Chondrocyte (in vitro differentiated cells): ENCODE measurements around the gene GTF2I. TPM values are rescaled to one million over a fixed set of nuclear protein-coding genes. Genes with fewer than 3 reads are reported as not detected.

Experiments used
- DNase-seq: peaks from one replicate; pipeline ENCODE4 v3.0.0; 2021; ENCODE audit warnings: mixed read lengths, low spot score
- H3K27ac Mint-ChIP-seq: one replicate; pipeline ENCODE4 v1.8.0; 2021; ENCODE audit warnings: mild to moderate bottlenecking, moderate library complexity, mixed read lengths; ENCODE audit not compliant: unreplicated experiment
- H3K27me3 Mint-ChIP-seq: 2 replicates; pipeline ENCODE4 v1.8.0; 2021; ENCODE audit warnings: low read depth, mixed read lengths
- H3K36me3 Mint-ChIP-seq: 2 replicates; pipeline ENCODE4 v1.8.0; 2021; ENCODE audit warnings: low read depth, mixed read lengths
- H3K4me1 Mint-ChIP-seq: 2 replicates; pipeline ENCODE4 v1.8.0; 2021; ENCODE audit warnings: low read depth, mild to moderate bottlenecking, mixed read lengths
- H3K4me3 Mint-ChIP-seq: one replicate; pipeline ENCODE4 v1.8.0; 2021; ENCODE audit warnings: mild to moderate bottlenecking, moderate library complexity, mixed read lengths; ENCODE audit not compliant: unreplicated experiment
- H3K9me3 Mint-ChIP-seq: 2 replicates; pipeline ENCODE4 v1.8.0; 2021; ENCODE audit warnings: low read depth, mixed read lengths
- CTCF ChIP-seq: fragments of 200-600 bp; sonication (generic); IDR thresholded peaks from 2 replicates; pipeline ENCODE4 v1.5.0; 2021; ENCODE audit warnings: antibody characterized with exemption, mild to moderate bottlenecking, moderate library complexity
- long read RNA-seq: library from polyadenylated mRNA; stranded (forward); transcript quantifications from one replicate; pipeline ENCODE4 v2.0.0, GENCODE V29; 2021
- total RNA-seq: library from RNA; stranded (reverse); gene quantifications from 3 replicates; pipeline ENCODE4 v1.2.1, GENCODE V29; 2021

The GTF2I gene
- total RNA-seq, result 157 to 234 TPM (median 160 TPM) in 3 replicates
- long read RNA-seq, full-length matches to known transcripts, result 144 of 209 reads
- long read RNA-seq, partial matches to known transcripts, result 40 of 209 reads
- long read RNA-seq, other reads (novel, unspliced or antisense), result 25 of 209 reads

DNA sequence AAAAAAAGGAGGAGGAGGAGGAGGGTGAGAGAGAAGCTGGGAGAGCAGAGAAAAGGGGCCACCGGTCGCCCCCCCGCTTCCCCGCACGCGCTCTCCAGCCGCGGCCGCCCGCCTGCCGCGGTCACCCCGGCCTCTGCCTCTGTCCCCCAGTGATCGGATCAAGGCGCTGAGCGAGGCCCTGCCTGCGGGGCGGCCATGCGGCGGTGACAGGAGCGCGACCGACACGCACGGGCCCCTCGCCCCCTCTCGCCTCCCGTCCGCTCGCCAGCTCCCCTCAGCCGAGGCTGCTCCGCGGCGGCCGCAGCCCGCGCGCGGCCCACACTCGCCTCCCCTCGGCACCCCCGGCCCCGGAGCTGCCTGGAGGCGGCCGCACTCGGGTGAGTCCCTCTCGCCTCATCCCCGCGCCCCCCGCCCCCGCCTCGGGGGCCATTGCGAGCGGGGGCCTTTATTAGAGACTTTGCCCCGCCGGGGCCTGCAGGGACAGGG, at the start of gene GTF2I:
Gene GTF2I (plus strand): TSS at position 27 of the 486 bp plus-strand sequence. CDS start 31,411 bp downstream, outside the sequence.
- Mint-ChIP-seq H3K9me3 (no peaks in the 10 kb centered on the region), H3K27ac (peak within 1 kb of the TSS; percentile 91), H3K4me1 (peaks cover 59% of the 10 kb centered on the region), H3K4me3 (peak within 1 kb of the TSS; percentile 84), H3K27me3 (no peaks in the 10 kb centered on the region), H3K36me3 (peaks cover 2% of the 10 kb centered on the region)
- peak; percentile 15 for TF ChIP-seq CTCF
- peak; percentile 83 for DNase-seq

DNA sequence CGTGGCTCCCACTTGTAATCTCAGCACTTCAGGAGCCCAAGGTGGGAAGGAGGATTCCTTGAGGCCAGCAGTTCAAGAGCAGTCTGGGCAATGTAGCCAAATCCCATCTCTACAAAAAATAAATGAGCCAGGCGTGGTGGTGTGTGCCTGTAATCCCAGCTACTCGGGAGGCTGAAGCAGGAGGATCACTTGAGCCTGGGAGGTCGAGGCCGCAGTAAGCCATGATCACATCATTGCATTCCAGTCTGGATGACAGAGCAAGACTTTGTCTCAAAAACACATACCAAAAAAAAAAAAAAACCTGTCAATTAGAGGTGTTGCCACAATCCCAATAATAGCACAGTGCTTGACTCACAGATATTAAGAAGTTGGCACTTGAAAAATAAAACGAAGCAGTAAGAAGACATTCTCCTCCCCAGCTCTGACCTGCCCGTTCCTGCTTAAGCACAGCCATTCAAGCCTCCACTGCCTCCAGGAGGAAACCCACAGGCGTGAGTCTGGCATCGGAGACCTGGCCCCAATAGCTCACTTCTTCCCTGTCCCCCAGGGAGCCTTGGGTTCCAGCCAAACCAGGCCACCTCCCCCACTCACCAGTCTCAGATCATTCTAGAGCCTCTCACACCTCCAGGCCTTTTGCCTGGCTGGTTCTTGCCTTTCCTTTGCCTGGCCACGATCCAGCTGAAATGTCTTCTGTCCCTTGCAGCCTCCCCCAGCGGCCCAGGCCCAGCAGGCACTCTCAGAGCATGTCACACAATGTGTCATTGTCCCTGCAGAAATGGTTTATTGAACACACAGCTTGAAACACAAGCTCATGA, 45.3 kb upstream of the GTF2I start:
- Mint-ChIP-seq H3K27me3 (no peaks in the 10 kb centered on the region), H3K36me3 (no peaks in the 10 kb centered on the region), H3K9me3 (no peaks in the 10 kb centered on the region), H3K27ac (peak overlapping the region; percentile 91), H3K4me1 (peaks cover 18% of the 10 kb centered on the region), H3K4me3 (peak overlapping the region; percentile 34)
- DNase-seq, result no peak
- TF ChIP-seq CTCF, result no peak

DNA sequence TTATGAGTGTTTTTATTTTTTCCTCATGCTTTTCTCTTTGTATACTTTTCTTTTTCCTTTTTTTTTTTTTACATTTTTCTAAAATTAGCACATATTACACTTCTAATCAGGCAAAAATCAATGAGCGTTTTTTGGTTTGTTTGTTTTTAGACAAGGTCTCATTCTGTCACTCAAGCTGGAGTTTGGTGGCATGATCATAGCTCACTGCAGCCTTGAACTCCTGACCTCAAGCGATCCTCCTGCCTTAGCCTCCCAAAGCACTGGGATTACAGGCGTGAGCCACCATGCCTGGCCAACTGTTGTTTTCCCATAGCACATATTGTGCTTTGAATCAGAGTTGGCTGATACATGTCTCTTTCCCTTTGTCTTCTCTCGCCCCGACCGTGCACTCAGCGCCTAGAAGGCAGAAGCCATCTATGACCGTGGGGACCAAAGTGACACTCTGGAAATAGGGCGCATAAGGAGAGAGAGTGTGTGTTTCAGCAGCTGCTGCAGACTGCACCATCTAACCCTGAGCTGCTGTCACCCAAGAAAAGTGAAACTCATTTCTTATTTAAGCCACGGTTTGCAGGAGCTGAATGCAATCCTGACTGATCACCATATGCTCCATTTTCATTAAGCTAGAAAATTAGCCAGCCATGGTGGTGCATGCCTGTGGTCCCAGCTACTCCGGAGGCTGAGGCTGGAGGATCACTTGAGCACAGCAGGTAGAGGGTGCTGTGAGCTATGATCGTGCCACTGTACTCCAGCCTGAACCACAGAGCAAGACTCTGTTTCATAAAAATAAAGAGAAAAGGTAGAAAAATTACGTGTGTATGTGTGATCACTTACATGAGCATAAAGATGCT, 41.4 kb upstream of the GTF2I start:
- no peak for TF ChIP-seq CTCF
- no peak for DNase-seq
- no peaks in the 10 kb centered on the region for H3K36me3 Mint-ChIP-seq
- H3K27me3 Mint-ChIP-seq, result no peaks in the 10 kb centered on the region
- no peaks in the 10 kb centered on the region for H3K9me3 Mint-ChIP-seq
- no peak overlapping the region for H3K4me3 Mint-ChIP-seq
- H3K27ac Mint-ChIP-seq, result peak overlapping the region; percentile 8
- H3K4me1 Mint-ChIP-seq, result peaks cover 18% of the 10 kb centered on the region

DNA sequence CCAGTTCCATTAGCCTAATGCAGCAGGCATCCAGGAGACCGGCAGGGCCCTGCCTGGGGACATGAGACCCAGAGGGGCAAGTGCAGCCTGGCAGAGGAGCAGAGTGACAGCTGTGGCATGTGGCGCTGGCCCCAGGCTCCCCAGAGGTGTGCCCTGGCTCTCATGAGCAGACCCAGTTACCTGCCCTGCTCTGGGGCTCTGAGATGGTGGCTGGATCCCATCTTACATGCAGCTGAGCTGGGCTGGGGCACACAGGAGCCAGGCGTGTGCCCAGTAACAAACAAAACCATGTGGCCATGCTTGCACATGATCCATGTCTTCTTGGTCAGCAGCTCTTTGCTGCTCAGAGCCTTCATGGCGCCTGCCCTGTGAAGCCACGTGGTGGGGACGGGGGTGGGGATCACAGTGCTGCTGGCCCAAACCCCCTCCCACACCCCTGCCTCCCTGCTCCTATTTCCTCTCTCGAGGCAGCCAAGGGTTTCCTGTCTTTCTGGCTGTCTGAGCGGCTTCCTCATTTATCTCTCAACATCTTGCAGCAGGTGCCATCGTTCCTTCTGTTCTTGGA, 40.3 kb upstream of the GTF2I start:
- no peak overlapping the region for H3K4me3 Mint-ChIP-seq
- peak overlapping the region; percentile 29 for H3K27ac Mint-ChIP-seq

More for the DNA sequence above, 40.3 kb upstream of the GTF2I start:
- DNase-seq, result no peak
- H3K4me1 Mint-ChIP-seq, result peaks cover 14% of the 10 kb centered on the region
- H3K36me3 Mint-ChIP-seq, result no peaks in the 10 kb centered on the region
- TF ChIP-seq CTCF, result no peak
- no peaks in the 10 kb centered on the region for H3K27me3 Mint-ChIP-seq
- H3K9me3 Mint-ChIP-seq, result no peaks in the 10 kb centered on the region
